SK-N-SH treated with all-trans-retinoic acid at 6 μM for 48 hours (cell line): ENCODE data around the gene ANKRD42.

Source experiments
- ATAC-seq: fragments of 200-7000 bp; cut with Tn5 transposase; 3 replicates; pipeline ENCODE4 v1.9.1; 2020; ENCODE audit warnings: mild to moderate bottlenecking, moderate library complexity
- ARNTL ChIP-seq: fragments of 450-650 bp; formaldehyde crosslinking; IDR thresholded peaks from 2 replicates; pipeline ENCODE4 v1.5.0; 2020; ENCODE audit warnings: low read depth, mild to moderate bottlenecking, moderate library complexity, borderline replicate concordance
- BACH2 ChIP-seq: fragments of 250-450 bp; sonication (Bioruptor Pico); IDR thresholded peaks from 2 replicates; pipeline ENCODE4 v1.9.0; 2021; ENCODE audit warnings: mild to moderate bottlenecking, borderline replicate concordance
- CSDC2 ChIP-seq: fragments of 250-450 bp; sonication (Bioruptor Pico); IDR thresholded peaks from 2 replicates; pipeline ENCODE4 v1.5.0; 2020; ENCODE audit warnings: mild to moderate bottlenecking, moderate library complexity
- CSRNP3 ChIP-seq: fragments of 250-450 bp; sonication (Bioruptor Pico); IDR thresholded peaks from 2 replicates; pipeline ENCODE4 v1.5.1; 2021; ENCODE audit warnings: mild to moderate bottlenecking, moderate library complexity
- ESRRG ChIP-seq: fragments of 250-450 bp; sonication (Bioruptor Pico); IDR thresholded peaks from 2 replicates; pipeline ENCODE4 v1.6.1; 2021; ENCODE audit warnings: mild to moderate bottlenecking
- GLIS3 ChIP-seq: fragments of 250-450 bp; sonication (Bioruptor Pico); IDR thresholded peaks from 2 replicates; pipeline ENCODE4 v1.5.0; 2020; ENCODE audit warnings: mild to moderate bottlenecking, moderate library complexity
- ISL1 ChIP-seq: fragments of 250-450 bp; sonication (Bioruptor Pico); IDR thresholded peaks from 2 replicates; pipeline ENCODE4 v2.1.2; 2022; ENCODE audit warnings: mild to moderate bottlenecking, moderate library complexity
- OSR1 ChIP-seq: fragments of 250-450 bp; sonication (Bioruptor Pico); IDR thresholded peaks from 2 replicates; pipeline ENCODE4 v1.8.0; 2022; ENCODE audit warnings: moderate library complexity, mild to moderate bottlenecking, inconsistent platforms
- PATZ1 ChIP-seq: fragments of 250-450 bp; sonication (Bioruptor Pico); IDR thresholded peaks from 2 replicates; pipeline ENCODE4 v1.8.0; 2020; ENCODE audit warnings: mild to moderate bottlenecking, moderate library complexity, borderline replicate concordance
- PPARA ChIP-seq: fragments of 250-450 bp; sonication (Bioruptor Pico); IDR thresholded peaks from 2 replicates; pipeline ENCODE4 v1.5.0; 2020; ENCODE audit warnings: mild to moderate bottlenecking, borderline replicate concordance
- RARB ChIP-seq: fragments of 250-450 bp; sonication (Bioruptor Pico); IDR thresholded peaks from 2 replicates; pipeline ENCODE4 v1.8.0; 2021; ENCODE audit warnings: mild to moderate bottlenecking, moderate library complexity
- SNAI2 ChIP-seq: fragments of 250-450 bp; sonication (Bioruptor Pico); IDR thresholded peaks from 2 replicates; pipeline ENCODE4 v1.5.0; 2020; ENCODE audit warnings: mild to moderate bottlenecking, moderate library complexity
- TCF4 ChIP-seq: fragments of 250-450 bp; sonication (Bioruptor Pico); IDR thresholded peaks from 2 replicates; pipeline ENCODE4 v1.8.0; 2021; ENCODE audit warnings: mild to moderate bottlenecking, moderate library complexity, borderline replicate concordance
- TSHZ2 ChIP-seq: fragments of 250-450 bp; sonication (Bioruptor Pico); IDR thresholded peaks from 2 replicates; pipeline ENCODE4 v1.5.0; 2020; ENCODE audit warnings: mild to moderate bottlenecking, moderate library complexity
- ZC3H10 ChIP-seq: fragments of 250-450 bp; sonication (Bioruptor Pico); IDR thresholded peaks from 2 replicates; pipeline ENCODE4 v1.5.1; 2021; ENCODE audit warnings: mild to moderate bottlenecking, moderate library complexity
- ZFP3 ChIP-seq: fragments of 250-450 bp; sonication (Bioruptor Pico); IDR thresholded peaks from 2 replicates; pipeline ENCODE4 v1.5.0; 2020; ENCODE audit warnings: mild to moderate bottlenecking, moderate library complexity
- ZFP30 ChIP-seq: fragments of 450-650 bp; formaldehyde crosslinking; IDR thresholded peaks from 2 replicates; pipeline ENCODE4 v1.5.0; 2022; ENCODE audit warnings: mild to moderate bottlenecking, moderate library complexity
- ZNF565 ChIP-seq: fragments of 450-650 bp; formaldehyde crosslinking; conservative IDR thresholded peaks from 2 replicates; pipeline ENCODE4 v1.5.0; 2020; ENCODE audit warnings: low read depth, mild to moderate bottlenecking, moderate library complexity
- ZNF70 ChIP-seq: fragments of 450-650 bp; formaldehyde crosslinking; IDR thresholded peaks from 2 replicates; pipeline ENCODE4 v1.5.0; 2020; ENCODE audit warnings: mild to moderate bottlenecking, moderate library complexity
- ZNF8 ChIP-seq: fragments of 450-650 bp; formaldehyde crosslinking; IDR thresholded peaks from 2 replicates; pipeline ENCODE4 v1.5.0; 2020; ENCODE audit warnings: mild to moderate bottlenecking, moderate library complexity
- TF ChIP-seq, protein P1 (sequence below): fragments of 250-450 bp; sonication (Bioruptor Pico); IDR thresholded peaks from 2 replicates; pipeline ENCODE4 v1.5.1; 2020; ENCODE audit warnings: low read depth, mild to moderate bottlenecking, moderate library complexity

Gene ANKRD42

GRCh38 chr11:83285771-83286528 lies 92.4 kb downstream of the ANKRD42 start, which contains the start of gene CCDC90B:
Gene CCDC90B (minus strand): TSS chr11:83286367. CDS start chr11:83285972, 395 bp downstream.
- TF ChIP-seq TSHZ2 (CRISPR knock-in tag) (0 out of 2 replicates have a peak, but pooled peaks have one; percentile 45), ZFP30 (CRISPR knock-in tag) (no peak), GLIS3 (CRISPR knock-in tag) (peak; percentile 40; the same call in 1 of the 2 replicates), SNAI2 (CRISPR knock-in tag) (no peak), OSR1 (CRISPR knock-in tag) (no peak), CSDC2 (no peak), ZNF565 (CRISPR knock-in tag) (0 out of 2 replicates have a peak, but pooled peaks have one; percentile 18), CSRNP3 (CRISPR knock-in tag) (no peak), ESRRG (CRISPR knock-in tag) (no peak), PATZ1 (CRISPR knock-in tag) (peak; percentile 62; the same call in 1 of the 2 replicates), ARNTL (CRISPR knock-in tag) (no peak), ZC3H10 (no peak), ZFP3 (no peak), RARB (CRISPR knock-in tag) (no peak; the same call in 1 of the 2 replicates), ZNF70 (CRISPR knock-in tag) (peak; percentile 35; the same call in 1 of the 2 replicates)
- TF ChIP-seq, protein P1, sequence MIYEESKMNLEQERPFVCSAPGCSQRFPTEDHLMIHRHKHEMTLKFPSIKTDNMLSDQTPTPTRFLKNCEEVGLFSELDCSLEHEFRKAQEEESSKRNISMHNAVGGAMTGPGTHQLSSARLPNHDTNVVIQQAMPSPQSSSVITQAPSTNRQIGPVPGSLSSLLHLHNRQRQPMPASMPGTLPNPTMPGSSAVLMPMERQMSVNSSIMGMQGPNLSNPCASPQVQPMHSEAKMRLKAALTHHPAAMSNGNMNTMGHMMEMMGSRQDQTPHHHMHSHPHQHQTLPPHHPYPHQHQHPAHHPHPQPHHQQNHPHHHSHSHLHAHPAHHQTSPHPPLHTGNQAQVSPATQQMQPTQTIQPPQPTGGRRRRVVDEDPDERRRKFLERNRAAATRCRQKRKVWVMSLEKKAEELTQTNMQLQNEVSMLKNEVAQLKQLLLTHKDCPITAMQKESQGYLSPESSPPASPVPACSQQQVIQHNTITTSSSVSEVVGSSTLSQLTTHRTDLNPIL (CRISPR knock-in tag): no peak
- ATAC-seq: peak; percentile 96

DNA sequence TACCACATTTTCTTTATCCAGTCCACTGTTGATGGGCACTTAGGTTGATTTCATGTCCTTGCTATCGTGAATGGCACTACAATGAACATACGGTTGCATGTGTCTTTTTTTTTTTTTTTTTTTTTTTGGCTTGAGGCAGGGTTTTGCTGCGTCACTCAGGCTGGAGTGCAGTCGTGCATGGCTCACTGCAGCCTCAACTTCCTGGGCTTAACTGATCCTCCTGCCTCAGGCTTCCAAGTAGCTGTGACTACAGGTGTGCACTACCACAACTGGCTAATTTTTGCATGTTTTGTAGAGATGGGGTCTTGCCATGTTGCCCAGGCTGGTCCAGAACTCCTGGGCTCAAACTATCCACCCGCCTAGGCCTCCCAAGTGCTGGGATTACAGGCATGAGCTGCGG lies 94.1 kb downstream of the ANKRD42 start:
- no peak for ATAC-seq
- TF ChIP-seq GLIS3 (CRISPR knock-in tag) (no peak), ISL1 (CRISPR knock-in tag) (no peak), CSDC2 (no peak), OSR1 (CRISPR knock-in tag) (no peak), ZFP3 (no peak), ESRRG (CRISPR knock-in tag) (no peak), CSRNP3 (CRISPR knock-in tag) (no peak), ZNF565 (CRISPR knock-in tag) (no peak), TSHZ2 (CRISPR knock-in tag) (no peak), RARB (CRISPR knock-in tag) (no peak), ZNF8 (CRISPR knock-in tag) (no peak), TCF4 (CRISPR knock-in tag) (no peak), ARNTL (CRISPR knock-in tag) (no peak), PATZ1 (CRISPR knock-in tag) (no peak), ZC3H10 (no peak), ZNF70 (CRISPR knock-in tag) (no peak), BACH2 (CRISPR knock-in tag) (no peak), PPARA (CRISPR knock-in tag) (no peak), ZFP30 (CRISPR knock-in tag) (no peak)
- TF ChIP-seq, protein P1 (CRISPR knock-in tag): no peak
